Lung (tissue), 16 donors: ENCODE results near the gene OR56A4. TPM values are rescaled to one million over a fixed set of nuclear protein-coding genes. Genes with fewer than 3 reads are reported as not detected.

Source experiments
- ATAC-seq: fragments of 200-7000 bp; cut with Tn5 transposase; one replicate; pipeline ENCODE4 v1.9.1; 2020; ENCODE audit warnings: moderate number of reproducible peaks; ENCODE audit not compliant: insufficient read depth, low FRiP score
- DNase-seq, 3 donors: peaks; one replicate each; pipeline ENCODE4 v3.0.0-alpha.2; 2013 to 2017
- H3K27ac ChIP-seq, 2 donors: one replicate each; pipeline ENCODE4 v1.5.1; 2013; ENCODE audit warnings: mild to moderate bottlenecking in 2 of 2, moderate library complexity in 2 of 2, control low read depth in 1 of 2, inconsistent platforms in 1 of 2, low read depth in 1 of 2, low read length in 1 of 2
- H3K27me3 ChIP-seq, 3 donors: one replicate each; pipeline ENCODE4 v1.5.1; 2013; ENCODE audit warnings: low read length in 2 of 3; ENCODE audit not compliant: control insufficient read depth in 3 of 3, insufficient read depth in 3 of 3
- H3K36me3 ChIP-seq, 4 donors: one replicate each; pipeline ENCODE4 v1.5.1; 2013; ENCODE audit warnings: low read length in 4 of 4, mild to moderate bottlenecking in 1 of 4, moderate library complexity in 1 of 4; ENCODE audit not compliant: control insufficient read depth in 4 of 4, insufficient read depth in 4 of 4
- H3K4me1 ChIP-seq, 5 donors: one replicate each; pipeline ENCODE4 v1.5.1; 2013; ENCODE audit warnings: low read length in 5 of 5, mild to moderate bottlenecking in 2 of 5, moderate library complexity in 1 of 5; ENCODE audit not compliant: control insufficient read depth in 5 of 5, insufficient read depth in 5 of 5
- H3K4me3 ChIP-seq: one replicate; pipeline ENCODE4 v1.5.1; 2013; ENCODE audit warnings: mild to moderate bottlenecking, control low read depth, moderate library complexity
- H3K9ac ChIP-seq, 2 donors: one replicate each; pipeline ENCODE4 v1.5.1; 2013; ENCODE audit warnings: low read length in 2 of 2, control low read depth in 1 of 2; ENCODE audit not compliant: insufficient read depth in 1 of 2
- H3K9me3 ChIP-seq, 4 donors: one replicate each; pipeline ENCODE4 v1.5.1; 2013; ENCODE audit warnings: low read length in 3 of 4, mild to moderate bottlenecking in 1 of 4, moderate library complexity in 1 of 4; ENCODE audit not compliant: control insufficient read depth in 4 of 4, insufficient read depth in 3 of 4
- CTCF ChIP-seq: IDR thresholded peaks from 2 replicates; pipeline ENCODE4 v1.5.1; 2012; ENCODE audit warnings: mild to moderate bottlenecking; ENCODE audit errors: control extremely low read depth, extremely low read depth
- WGBS, 2 donors: extraction: QIAGEN DNeasy Blood & Tissue Kit; methylation state at CpG; one replicate each; pipeline ENCODE4 v1.1.7; 2013; 5-methylcytosine and 5-hydroxymethylcytosine counted together
- long read RNA-seq, 5 donors: transcript quantifications; one replicate each; lab custom pipeline, GENCODE V29; 2026
- polyA plus RNA-seq, 2 donors: library from polyadenylated mRNA; stranded (reverse); fragments of 200-250 nt; gene quantifications; one replicate each; pipeline ENCODE4 v1.2.1, GENCODE V29; 2013
- total RNA-seq, 2 donors: library from RNA; depleted of rRNA in 1 of 2; stranded (reverse); fragments of >200 nt in 1 of 2; gene quantifications; one replicate each; pipeline ENCODE4 v1.2.1, GENCODE V29; 2014 to 2021
- donor health status: control.
- donor health status: control.
- donor health status: Bipolar disorder and iron deficiency.
- donor health status: healthy.
- donor health status: DM: yes; HTN: yes; CAD: no.

OR56A4 gene, protein sequence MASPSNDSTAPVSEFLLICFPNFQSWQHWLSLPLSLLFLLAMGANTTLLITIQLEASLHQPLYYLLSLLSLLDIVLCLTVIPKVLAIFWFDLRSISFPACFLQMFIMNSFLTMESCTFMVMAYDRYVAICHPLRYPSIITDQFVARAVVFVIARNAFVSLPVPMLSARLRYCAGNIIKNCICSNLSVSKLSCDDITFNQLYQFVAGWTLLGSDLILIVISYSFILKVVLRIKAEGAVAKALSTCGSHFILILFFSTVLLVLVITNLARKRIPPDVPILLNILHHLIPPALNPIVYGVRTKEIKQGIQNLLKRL
- under 1 TPM in 1 of 2 donors, not detected in 1; 0.06 TPM for total RNA-seq
- polyA plus RNA-seq: not detected
- long read RNA-seq, donor 1: 0 reads
- long read RNA-seq, donor 2: 0 reads
- long read RNA-seq, donor 3: 0 reads
- long read RNA-seq, donor 4: 0 reads
- long read RNA-seq, donor 5: 0 reads

GRCh38 chr11:6006846-6007245 is at the start of gene OR56A4:
Gene OR56A4, minus strand, starts transcription at chr11:6006946. Its CDS starts 3,954 bp downstream, at chr11:6002992.
- no peak within 1 kb of the TSS for H3K27ac ChIP-seq
- H3K9me3 ChIP-seq: no peaks in the 10 kb centered on the region
- no peak for ATAC-seq
- no peak within 1 kb of the TSS for H3K9ac ChIP-seq
- peaks cover 0 to 2% (median 0%) of the 10 kb centered on the region in 3 donors for H3K27me3 ChIP-seq
- H3K36me3 ChIP-seq: no peaks in the 10 kb centered on the region
- no peak within 1 kb of the TSS for H3K4me3 ChIP-seq
- no peaks in the 10 kb centered on the region for H3K4me1 ChIP-seq
- no peak for DNase-seq
- no peak for TF ChIP-seq CTCF

- Histone ChIP-seq H3K36me3 (no peaks in the 10 kb centered on the region), H3K4me1 (no peaks in the 10 kb centered on the region), H3K4me3 (no peak overlapping the region), H3K9me3 (no peaks in the 10 kb centered on the region), H3K27ac (no peak overlapping the region), H3K9ac (no peak overlapping the region), H3K27me3 (peaks cover 0 to 8% (median 1%) of the 10 kb centered on the region in 3 donors)
- no peak for TF ChIP-seq CTCF
- ATAC-seq (no peak), DNase-seq (no peak)
These were observed 48.8 kb upstream of the OR56A4 start for GRCh38 chr11:6055569-6055968.

DNA sequence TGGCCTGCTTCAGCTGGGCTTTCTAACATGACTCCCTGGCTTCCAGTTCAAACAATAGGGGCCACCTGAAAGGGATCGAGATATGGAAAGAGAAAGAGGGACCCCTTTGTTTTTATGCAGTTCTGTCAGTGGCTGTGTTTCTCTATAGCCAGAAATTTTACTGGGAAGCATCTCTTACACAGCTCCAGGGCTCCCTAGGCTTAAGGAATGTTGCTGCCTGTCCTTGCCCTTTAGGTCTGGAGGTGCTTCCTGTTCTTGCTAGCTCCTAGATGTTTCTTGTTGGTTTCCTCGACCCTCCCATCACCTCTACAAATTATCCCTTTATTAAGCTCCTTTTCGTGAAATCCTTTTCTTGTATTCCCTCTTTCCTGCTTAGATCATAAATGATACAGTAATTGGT is 45.6 kb upstream of the OR56A4 start:
- H3K27ac ChIP-seq: no peak overlapping the region
- peaks cover 0 to 8% (median 0%) of the 10 kb centered on the region in 3 donors for H3K27me3 ChIP-seq
- no peaks in the 10 kb centered on the region for H3K9me3 ChIP-seq
- H3K4me1 ChIP-seq: no peaks in the 10 kb centered on the region
- H3K36me3 ChIP-seq: no peaks in the 10 kb centered on the region
- WGBS, 2 donors: 74 to 81% methylated on average over 3 of the region's 3 CpGs
- ATAC-seq (no peak), DNase-seq (no peak)
- H3K4me3 ChIP-seq: no peak overlapping the region
- H3K9ac ChIP-seq: no peak overlapping the region
- no peak for TF ChIP-seq CTCF
